ENCODE results near the gene HOXA6.

HOXA6 gene

GRCh38 chr7:27121684-27122076 lies 25.9 kb downstream of the HOXA6 start:
- DNase-seq (ENCODE audit: low read depth) = no peak

- DNase-seq (ENCODE audit: low read depth) = no peak
Observed at GRCh38 chr7:27119412-27119911, 28.1 kb downstream of the HOXA6 start.

DNA sequence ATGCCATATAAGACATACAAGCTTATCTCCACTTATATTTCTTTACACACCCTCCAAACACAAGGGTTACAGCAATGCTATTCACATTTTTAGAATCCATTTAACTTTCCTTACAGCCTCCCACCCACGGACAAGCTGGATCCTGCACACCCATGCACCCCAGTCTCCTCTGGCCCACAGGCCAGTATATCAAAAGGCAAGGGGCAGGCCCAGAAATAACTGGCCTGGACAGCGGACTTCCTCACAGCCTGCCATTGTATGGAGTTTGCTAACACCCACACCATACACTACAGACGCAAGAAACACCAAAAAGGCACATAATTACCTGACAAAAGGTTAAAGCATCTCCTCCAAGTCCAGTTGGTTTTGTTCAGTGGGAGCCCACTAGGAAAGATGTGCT lies 29.0 kb downstream of the HOXA6 start:
- DNase-seq (ENCODE audit: low read depth) = no peak

- no peak for DNase-seq (ENCODE audit: low read depth)
Observed at GRCh38 chr7:27117887-27118491, 29.6 kb downstream of the HOXA6 start.

DNA sequence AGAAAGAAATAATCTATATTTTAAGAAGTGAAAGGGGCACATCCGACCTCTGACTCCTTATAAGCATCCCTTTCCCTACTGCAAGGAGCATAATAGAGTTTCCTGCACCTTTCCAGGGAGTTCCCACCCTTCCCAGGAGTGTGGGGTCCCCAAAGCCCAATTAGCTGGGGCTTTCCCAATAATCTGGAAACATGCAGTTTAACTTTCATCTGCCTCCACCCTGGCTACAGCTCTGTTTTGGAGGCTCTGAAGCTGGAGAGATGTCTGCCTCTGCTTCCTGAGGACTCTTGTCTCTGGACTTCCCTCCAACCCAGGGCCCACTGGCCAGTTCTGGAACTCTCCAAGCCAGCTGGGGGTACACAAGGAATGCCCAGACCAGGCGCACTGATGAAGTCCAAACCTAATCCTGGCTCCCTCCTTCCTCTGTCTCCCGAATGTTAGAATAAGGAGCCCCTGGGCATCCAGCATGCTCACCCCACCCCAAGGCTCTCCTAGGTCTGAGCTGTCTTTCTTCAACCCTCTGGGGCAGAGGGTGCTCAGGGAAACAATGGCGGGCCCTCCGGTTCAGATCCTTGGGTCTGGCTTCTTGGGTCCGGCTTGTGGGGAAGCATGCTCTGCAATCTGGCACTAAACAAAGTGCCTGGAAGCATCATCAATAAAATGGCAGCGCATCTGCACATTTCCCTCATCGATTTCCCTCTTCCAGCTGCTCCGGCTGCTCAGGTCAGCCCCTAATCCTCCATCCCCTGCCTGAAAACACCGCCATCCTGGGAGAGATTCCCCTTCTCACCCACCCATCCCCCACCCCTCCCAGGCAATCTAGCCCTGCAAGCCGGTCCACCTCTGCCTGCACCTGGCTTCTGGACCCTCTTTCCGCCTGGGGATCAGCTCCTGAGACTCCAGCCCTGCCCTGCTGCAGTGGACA lies 30.4 kb downstream of the HOXA6 start:
- no peak for DNase-seq (ENCODE audit: low read depth)

GRCh38 chr7:27116031-27116961 lies 31.3 kb downstream of the HOXA6 start:
- no peak for DNase-seq (ENCODE audit: low read depth)

GRCh38 chr7:27115221-27116026 lies 32.1 kb downstream of the HOXA6 start:
- no peak for DNase-seq (ENCODE audit: low read depth)

- no peak for DNase-seq (ENCODE audit: low read depth)
Observed at GRCh38 chr7:27114881-27115220, 32.7 kb downstream of the HOXA6 start.

DNA sequence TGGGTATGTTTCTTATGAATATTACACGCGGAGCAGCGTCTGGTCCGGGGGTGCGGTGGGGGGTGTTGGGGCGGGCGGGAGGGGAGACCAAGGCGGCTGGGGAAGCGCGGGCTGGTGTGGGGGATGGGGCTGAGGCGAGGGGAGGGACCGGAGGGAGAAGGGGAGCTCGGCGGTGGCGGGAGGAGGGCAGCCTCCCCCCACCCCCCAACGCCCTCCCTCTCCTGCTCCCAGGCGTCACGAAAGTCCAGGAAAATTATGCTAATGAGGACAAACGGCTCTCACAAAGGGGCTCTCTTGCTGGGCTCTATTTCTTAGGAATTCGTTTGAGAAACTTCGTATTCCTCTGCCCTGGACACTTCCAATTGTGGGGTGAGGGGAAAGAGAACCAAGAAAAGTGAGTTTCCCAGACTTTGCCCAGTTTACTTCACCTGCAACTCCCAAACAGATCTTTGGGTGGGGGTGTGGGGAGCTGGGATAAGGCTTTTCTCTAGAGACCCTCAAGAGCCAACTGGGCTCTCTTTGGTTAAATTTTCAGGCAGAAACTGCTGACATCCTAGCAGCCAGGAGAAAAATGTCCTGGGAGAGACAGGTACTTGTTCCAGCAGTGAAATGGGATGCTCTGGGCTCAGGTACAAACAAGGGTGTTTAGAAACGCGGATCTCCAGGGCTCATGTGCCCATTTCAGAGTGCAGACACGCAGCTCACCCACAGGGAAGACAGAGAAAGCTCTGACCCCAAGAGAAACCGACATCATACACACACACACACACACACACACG lies 33.4 kb downstream of the HOXA6 start:
- no peak for DNase-seq (ENCODE audit: low read depth)

GRCh38 chr7:27112955-27113949 lies 34.3 kb downstream of the HOXA6 start:
- no peak for DNase-seq (ENCODE audit: low read depth)

DNA sequence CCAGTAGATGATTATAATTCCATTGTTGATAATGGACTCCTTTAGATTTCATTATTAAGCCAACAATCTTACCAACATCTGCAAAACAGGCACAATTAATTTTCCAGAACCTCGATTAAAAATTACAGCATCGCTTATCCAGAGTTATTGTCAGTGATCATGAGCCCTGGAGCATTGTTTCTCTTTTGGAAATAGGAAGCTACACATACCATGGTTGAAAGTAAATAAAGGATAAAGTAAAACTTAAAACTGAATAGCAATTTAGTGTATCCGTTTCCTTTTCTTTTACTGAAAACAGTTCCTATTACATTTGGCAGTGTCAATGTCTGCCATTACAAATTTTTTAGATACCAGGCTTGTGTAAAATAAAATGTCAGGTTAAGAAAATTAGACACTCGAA lies 35.2 kb downstream of the HOXA6 start:
- DNase-seq (ENCODE audit: low read depth) = no peak

- DNase-seq (ENCODE audit: low read depth) = no peak
Observed at GRCh38 chr7:27111751-27112277, 35.8 kb downstream of the HOXA6 start.

DNA sequence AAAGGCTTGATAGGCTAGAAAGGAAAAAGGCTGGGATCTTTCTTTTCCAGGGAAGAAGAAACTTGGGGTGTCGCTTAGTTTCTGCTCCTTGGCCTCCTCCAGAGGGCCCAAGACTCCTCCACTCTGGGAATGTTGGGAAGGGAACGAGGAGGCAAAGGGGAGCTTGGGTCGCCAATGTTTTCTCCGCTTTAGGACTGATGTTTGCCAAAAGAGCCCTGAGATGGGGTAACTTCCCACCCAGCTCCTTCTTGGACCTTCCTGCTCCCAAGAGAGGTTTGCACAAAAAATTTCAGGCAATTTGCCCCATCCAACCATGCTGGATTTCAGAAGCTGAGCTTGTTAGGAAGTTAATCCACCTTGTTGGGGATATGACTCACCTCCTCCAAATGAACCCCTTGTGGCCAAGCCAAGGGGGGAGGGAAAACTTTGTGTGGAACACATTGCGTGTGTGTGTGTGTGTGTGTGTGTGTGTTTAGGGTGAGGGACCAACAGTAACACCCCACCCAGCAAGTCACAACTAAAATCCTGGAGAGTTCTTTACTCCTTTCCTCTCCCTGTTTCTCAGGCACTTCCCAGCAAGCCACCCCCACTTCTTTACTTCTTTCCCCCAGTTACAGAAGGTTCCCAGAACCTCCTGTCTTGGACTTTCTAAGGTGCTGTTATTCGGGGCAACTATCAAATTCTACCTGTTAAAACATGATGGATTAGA lies 36.4 kb downstream of the HOXA6 start:
- no peak for DNase-seq (ENCODE audit: low read depth)

DNA sequence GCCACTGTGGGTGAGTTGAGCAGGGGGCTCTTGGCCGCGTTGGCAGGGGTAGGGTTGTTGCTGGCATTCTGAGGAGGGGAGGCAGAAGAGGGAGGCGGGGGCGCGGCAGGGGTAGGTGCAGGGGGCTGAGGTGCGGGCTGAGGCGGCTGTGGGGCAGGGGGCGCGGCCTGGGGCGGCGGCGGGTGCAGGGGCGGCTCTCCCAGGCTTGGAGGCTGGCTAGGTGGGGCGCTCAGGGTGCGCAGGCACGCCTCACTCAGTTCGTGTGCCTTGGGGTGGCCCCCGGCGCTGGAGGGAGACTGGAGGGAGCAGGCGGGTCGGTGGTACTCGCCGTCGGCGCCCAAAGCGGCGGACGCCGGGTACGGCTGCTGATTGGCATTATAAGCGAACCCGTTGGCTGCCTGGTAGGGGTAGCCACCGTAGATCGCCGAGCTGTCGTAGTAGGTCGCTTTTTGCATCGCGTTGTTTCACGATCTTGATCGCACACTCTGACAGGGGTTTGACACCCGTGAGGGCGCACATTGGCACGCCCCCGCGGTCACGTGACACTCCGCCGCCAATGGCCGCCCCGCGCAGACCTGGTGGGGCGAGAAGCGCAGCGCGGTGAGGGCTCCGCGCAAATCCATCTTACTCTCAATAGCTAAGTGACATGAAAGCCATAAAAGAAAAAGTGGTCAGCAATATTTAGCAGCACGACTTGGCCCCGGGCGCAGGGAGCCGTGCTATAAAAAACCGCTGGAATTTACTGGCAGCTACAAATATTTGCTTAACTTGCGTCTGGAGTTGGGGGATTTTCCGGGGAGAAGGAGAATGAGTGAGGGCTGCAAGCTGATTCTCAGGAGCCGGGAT lies 37.2 kb downstream of the HOXA6 start:
- no peak for DNase-seq (ENCODE audit: low read depth)

DNA sequence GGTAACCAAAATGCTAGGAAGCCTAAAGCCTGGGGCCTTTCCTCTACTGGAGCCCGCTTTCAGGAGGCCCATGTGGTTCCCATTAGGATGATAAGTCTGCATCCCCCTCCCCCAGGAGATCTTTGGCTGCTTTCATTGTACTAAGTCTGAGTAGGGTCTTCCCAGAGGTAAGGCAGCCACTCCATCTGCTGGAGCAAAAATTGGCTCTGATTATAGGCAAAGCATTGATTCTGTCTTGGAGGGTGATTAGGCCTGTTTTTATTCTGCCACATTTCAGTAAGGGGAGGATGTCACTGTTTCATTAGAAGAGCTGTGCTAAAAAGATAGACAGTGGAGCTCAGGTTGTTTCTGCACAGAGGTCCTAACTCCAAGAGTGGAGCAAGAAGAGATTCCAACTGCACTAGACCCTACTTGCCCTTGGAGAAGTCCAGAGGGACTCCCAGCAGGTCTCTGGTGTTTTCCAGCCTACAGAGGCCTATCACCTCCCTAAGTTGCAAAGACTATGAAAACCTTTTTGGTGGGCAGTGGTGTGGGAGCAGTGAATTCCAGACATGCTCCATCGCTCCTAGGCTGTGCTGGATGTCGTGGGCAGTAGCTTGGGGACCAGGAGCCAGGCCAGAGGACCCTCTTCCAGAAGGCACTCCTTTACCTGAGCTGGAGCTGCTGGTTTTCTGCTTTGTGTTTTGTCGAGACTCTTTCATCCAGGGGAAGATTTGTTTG lies 37.9 kb downstream of the HOXA6 start:
- no peak for DNase-seq (ENCODE audit: low read depth)

DNA sequence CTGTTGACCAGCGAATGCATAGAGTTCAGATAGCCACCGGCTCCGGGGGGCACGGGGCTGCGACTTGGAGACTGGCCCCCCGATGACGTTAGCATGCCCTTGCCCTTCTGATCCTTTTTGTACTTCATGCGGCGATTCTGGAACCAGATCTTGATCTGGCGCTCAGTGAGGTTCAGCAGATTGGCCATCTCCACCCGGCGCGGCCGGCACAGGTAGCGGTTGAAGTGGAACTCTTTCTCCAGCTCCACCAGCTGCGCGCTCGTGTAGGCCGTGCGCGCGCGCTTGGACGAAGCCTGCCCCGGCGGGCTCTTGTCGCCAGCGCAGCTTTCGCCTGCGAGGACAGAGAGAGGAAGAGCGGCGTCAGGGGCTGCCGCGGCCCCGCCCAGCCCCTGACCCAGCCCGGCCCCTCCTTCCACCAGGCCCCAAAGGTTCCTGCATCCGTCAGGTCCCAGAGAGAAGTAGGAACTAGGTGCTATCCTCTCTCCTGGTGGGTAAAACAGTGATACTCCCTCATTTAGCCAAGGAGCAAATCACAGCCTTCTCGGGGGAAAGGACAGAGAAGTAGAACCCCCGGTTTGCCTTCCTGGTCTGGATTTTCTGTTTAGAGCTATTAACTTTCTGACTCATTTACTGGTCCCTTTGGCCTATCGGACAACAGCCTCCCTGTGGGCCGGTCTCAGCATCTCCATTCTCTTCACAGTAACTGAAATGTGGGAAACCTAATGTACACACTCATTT lies 39.0 kb downstream of the HOXA6 start:
- DNase-seq (ENCODE audit: low read depth) = no peak
